ENCODE results near the gene NAB2.
"Not testable (repeated sequence)": the region's sequence is repeated elsewhere in the genome, so short reads cannot be mapped to it uniquely, and the experiment has no call there.

NAB2 gene

GRCh38 chr12:57111031-57111734, 22.3 kb downstream of the NAB2 start, which contains the start of gene STAT6:
Gene STAT6 (minus strand): TSS chr12:57111362. CDS start chr12:57108278, 3,084 bp downstream.
- peak; percentile 41 for DNase-seq (ENCODE audit: low read depth)

GRCh38 chr12:57112492-57113294, 23.8 kb downstream of the NAB2 start:
- DNase-seq (ENCODE audit: low read depth), result peak; percentile 70

- no peak for DNase-seq (ENCODE audit: low read depth)
Measured at GRCh38 chr12:57116580-57117281, 27.8 kb downstream of the NAB2 start.

DNA sequence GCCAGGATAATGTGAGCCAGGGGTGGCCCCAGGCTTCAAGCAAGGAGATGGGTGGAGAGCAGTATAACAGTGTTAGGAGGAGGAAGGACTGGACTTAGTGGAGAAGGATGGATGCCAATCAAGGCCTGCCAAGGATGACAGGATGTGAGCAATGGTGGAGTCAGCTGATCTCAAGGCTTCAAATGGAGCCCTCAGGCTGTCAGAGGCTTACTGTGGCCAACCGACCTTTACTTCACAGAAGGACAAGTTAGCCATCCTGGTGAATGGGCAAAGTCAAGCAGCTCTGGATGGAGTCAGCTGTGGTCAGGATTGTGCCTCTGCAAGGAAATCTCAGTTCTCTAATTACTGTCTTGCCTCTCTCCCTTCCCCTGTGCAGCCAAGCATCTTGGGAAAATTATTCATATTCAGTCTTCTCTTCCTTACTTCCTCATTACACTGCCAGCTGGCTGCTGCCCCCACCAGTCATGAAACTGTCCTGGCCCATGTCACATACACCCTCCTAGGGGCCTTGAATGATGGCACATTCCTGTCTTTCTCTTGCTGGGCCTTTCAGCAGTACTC, 29.9 kb downstream of the NAB2 start:
- no peak for DNase-seq (ENCODE audit: low read depth)

DNA sequence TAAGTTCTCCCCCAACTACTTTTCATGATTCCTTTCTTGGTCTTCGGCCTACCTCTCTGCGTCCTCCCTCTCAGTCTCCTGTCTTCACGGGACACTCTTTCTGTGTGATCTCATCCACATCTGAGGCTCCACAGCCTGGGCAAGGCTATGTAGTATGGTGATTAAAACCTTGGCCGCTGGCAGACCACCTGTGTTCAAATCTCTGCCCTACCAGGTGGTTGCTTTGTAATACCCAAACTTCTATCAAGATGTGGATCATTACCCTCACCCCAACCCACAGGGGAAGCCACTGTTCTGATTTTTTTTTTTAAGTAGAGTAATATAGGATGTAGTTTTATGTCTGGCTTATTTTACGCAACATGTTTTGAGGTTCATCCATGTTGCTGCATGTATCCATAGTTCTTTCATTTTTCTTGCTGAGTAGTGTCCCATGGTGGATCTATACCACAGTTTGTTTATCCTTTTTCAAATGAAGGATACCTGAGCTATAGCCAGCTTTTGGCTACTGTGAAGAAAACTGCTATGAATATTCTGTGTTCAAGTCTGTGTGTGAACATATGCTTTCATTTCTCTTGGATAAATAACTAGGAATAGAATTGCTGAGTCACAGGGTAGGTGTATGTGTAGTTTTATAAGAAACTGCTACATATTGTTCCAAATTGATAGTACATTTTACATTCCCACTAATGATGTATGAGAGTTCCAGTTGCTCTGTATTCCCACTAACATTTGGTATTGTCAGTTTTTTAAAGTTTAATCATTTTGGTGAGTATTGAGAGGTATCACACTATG, 30.6 kb downstream of the NAB2 start:
- no peak for DNase-seq (ENCODE audit: low read depth)

GRCh38 chr12:57120718-57121117, 31.8 kb downstream of the NAB2 start:
- DNase-seq (ENCODE audit: low read depth), result not testable (repeated sequence)

- no peak for DNase-seq (ENCODE audit: low read depth)
Measured at GRCh38 chr12:57123813-57124212, 34.9 kb downstream of the NAB2 start.

DNA sequence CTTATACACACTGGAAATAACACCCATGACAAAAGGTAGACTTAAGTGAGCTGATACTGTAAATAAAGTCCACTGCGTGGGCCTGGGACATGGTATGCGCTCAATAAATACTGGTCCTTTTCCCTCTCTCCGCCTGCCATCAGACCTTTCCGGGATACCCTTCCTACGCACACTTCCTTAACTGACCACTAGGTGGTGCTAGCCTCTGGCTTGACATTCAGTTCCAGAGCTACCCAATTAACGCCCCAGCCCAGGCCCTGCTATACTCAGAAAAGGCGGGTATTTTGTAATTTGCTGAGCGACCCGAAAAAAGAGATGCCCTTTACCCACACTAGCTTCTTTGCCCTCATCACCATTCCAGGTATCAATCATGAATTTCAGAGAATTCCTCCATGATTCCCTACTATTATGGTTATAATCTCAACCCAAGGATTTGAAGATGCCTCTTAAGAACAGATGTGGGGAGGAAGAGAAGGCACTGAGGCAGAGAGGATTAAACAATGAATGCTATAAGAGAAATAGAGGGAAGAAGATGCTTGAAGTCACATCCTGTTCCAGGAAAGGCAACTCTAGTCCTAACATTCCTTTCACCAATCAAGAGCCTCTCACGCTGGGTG, 35.5 kb downstream of the NAB2 start:
- peak; percentile 27 for DNase-seq (ENCODE audit: low read depth)

GRCh38 chr12:57126061-57126460, 37.1 kb downstream of the NAB2 start:
- DNase-seq (ENCODE audit: low read depth), result no peak

- no peak for DNase-seq (ENCODE audit: low read depth)
Measured at GRCh38 chr12:57126561-57126960, 37.6 kb downstream of the NAB2 start.

GRCh38 chr12:57127101-57127725, 38.3 kb downstream of the NAB2 start:
- no peak for DNase-seq (ENCODE audit: low read depth)

GRCh38 chr12:57127726-57128518, 39.0 kb downstream of the NAB2 start, which contains the start of gene LRP1:
Gene LRP1 (plus strand): TSS chr12:57128483. CDS start chr12:57128965, 482 bp downstream.
- peak; percentile 52 for DNase-seq (ENCODE audit: low read depth)

GRCh38 chr12:57128519-57129247, 39.8 kb downstream of the NAB2 start:
- DNase-seq (ENCODE audit: low read depth), result no peak

GRCh38 chr12:57129321-57129842, 40.5 kb downstream of the NAB2 start:
- DNase-seq (ENCODE audit: low read depth), result no peak

DNA sequence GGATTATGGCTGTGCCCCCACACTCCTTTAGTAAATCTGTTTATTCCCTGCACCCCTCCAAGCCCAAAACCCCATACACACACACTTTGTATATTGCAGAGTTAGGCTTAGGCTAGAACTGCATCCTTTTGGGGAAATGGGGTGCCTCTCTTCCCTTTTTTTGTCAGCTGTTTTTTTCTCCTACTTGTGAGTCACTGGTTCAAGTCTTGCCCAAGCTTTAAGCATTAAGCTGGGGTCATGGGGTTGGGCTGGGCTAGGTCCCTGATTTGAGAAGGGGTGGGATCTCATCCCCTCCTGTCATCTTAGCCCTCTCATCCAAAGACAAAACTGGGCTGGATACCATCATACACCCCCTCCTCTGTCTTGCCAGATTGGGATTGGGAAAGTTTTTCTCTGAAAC, 41.0 kb downstream of the NAB2 start:
- DNase-seq (ENCODE audit: low read depth), result no peak

DNA sequence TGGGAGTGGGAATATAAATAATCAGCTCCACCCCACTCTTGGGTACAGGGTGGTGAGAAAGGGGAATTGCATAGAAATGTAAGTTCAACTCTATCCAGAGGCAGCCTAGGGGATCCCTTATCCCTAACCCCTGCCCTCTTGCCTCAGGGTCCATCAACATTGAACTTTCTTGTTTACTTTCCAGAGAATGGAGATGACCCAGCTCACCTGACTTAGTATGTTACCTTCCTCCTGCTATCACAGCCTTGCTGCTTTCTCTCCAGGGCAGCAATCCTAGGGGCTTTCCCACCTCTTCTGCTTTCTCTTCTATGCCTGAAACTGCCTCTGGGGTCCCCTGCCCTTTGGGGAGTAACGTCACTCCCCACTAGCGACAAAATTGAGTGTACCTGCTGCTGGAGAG, 42.0 kb downstream of the NAB2 start:
- no peak for DNase-seq (ENCODE audit: low read depth)

DNA sequence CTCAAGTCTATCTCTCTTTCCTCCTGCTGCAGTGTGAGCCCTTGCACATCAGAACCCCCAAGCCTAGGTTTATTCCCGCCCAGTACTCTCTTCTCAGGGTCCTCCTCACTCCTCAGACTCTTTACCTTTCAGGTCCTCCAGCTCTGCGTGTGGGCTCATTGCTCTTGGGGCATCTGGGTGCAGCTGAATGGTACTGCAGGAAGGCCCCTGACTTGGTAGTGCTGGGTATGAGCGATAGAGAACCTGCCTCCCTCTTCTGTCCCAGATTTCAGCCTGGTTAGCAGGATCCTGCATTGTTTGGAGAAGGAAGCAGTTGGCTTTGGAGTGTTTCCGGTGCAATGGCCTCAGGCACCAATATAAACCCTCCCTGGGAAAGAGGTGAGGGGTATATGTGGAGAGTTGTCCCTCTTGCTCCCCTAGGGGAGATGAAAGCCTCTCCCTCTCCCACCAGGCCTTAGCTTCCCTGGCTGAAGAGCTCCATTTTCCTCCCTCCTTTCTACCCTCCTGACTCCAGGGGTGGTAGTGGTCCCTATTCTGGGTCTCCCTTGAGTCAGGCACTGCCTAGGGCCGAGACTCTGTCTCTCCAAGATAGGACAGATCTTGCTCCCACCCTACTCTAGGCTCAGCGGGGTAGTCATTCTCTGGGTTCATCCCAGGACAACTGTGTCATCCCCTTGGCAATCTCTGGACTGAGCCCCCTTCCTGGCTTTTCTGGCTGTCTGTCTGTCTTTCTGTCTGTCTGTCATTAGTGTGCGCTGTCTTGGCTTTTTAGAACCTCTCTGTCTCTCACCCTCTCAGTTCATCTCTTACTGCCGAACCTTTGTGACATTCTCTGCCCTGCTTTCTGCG, 43.2 kb downstream of the NAB2 start:
- DNase-seq (ENCODE audit: low read depth), result no peak
